Astrocyte of the cerebellum (primary cell): ENCODE results near the gene CHL1.

Experiments
- DNase-seq: peaks from one replicate; pipeline ENCODE4 v3.0.0-alpha.2; 2011; ENCODE audit warnings: low read depth
- H3K4me3 ChIP-seq: 2 replicates; pipeline ENCODE4 v1.5.1; 2011; ENCODE audit warnings: mild to moderate bottlenecking, low read depth, low read length, moderate library complexity
- in situ Hi-C: cut with HindIII; loops from 2 replicates; pipeline ENCODE4 v1.10.0; 2017; ENCODE audit warnings: low sequenced_read_pairs
- TF ChIP-seq, protein P1 (sequence below): IDR thresholded peaks from 2 replicates; pipeline ENCODE4 v1.5.1; 2012; ENCODE audit warnings: low read length, low read depth, moderate library complexity, mild to moderate bottlenecking; ENCODE audit errors: missing control alignments

CHL1 gene

DNA sequence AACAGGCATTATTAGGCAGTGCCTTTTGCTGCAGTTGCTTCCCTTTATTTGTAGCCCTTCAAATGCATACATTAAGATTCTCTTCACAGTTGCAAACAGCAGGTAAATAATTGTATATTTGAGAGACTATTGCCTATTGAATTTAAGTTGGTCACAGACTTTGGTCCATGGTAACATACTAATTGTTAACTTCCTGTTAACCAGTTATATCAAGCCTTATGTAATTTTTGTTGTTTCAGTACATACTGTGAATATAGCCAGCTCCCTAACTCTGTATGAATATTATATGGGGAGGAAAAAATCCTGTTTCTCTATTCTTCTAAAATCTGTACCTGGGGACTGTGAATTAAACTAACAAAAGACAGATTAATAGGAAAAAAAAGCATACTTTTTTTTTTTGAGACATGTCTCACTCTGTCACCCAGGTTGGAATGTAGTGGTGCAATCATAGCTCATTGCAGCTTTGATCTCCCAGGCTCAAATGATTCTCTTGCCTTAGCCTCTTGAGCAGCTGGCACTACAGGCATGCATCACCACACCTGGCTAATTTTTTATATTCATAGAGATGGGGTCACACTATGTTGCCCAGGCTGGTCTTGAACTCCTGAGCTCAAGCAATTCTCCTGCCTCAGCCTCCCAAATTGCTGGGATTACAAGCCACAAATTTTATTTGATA, 53.2 kb downstream of the CHL1 start:
- TF ChIP-seq, protein P1, sequence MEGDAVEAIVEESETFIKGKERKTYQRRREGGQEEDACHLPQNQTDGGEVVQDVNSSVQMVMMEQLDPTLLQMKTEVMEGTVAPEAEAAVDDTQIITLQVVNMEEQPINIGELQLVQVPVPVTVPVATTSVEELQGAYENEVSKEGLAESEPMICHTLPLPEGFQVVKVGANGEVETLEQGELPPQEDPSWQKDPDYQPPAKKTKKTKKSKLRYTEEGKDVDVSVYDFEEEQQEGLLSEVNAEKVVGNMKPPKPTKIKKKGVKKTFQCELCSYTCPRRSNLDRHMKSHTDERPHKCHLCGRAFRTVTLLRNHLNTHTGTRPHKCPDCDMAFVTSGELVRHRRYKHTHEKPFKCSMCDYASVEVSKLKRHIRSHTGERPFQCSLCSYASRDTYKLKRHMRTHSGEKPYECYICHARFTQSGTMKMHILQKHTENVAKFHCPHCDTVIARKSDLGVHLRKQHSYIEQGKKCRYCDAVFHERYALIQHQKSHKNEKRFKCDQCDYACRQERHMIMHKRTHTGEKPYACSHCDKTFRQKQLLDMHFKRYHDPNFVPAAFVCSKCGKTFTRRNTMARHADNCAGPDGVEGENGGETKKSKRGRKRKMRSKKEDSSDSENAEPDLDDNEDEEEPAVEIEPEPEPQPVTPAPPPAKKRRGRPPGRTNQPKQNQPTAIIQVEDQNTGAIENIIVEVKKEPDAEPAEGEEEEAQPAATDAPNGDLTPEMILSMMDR = no peak
- in situ Hi-C loops = no loop called here
- DNase-seq = no peak
- H3K4me3 ChIP-seq = no peak overlapping the region

DNA sequence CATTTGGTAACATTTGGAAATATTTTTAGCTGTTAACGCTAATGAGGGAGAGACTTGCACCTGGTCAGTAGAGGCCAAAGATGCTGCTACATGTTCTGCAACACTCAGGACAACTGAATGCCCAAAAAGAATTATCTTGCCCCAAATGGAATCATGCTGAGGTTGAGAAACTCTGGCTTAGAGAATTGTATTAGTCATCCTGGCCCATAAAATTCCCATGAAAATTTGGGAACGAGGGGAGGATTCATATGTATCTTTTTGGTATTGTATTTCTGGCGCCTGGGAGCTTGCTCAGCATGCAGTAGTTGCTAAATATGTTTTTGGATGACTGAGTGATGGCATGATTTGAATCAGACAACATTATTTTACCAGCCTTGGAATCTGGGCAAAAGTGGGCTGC, 59.9 kb downstream of the CHL1 start:
- TF ChIP-seq, protein P1 = no peak
- in situ Hi-C loops = loop anchor here (5.0 kb wide), 1 partner anchor 101 kb away; no protein-coding TSS in a partner anchor
- no peak for DNase-seq
- no peak overlapping the region for H3K4me3 ChIP-seq

DNA sequence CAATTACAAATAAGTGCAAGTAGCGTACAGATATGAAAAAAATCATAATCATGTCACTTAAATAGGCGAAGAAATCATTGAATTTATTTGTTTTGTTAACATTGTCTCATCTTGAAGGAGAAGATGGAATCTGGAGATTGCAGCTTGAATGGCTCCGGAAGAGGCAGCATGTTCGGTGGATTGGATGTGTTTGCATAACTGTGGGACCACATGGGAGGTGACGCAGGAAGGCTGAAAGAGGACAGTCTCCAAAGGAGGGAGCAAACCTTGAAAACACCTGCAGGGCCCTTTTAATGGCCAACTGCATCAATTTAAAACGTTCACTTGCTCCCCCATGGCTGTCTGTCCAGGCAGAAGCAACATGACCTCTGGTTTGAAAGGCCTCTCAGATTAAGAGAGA, 61.3 kb downstream of the CHL1 start:
- in situ Hi-C loops = loop anchor here (5.0 kb wide), 1 partner anchor 99 kb away; no protein-coding TSS in a partner anchor

DNA sequence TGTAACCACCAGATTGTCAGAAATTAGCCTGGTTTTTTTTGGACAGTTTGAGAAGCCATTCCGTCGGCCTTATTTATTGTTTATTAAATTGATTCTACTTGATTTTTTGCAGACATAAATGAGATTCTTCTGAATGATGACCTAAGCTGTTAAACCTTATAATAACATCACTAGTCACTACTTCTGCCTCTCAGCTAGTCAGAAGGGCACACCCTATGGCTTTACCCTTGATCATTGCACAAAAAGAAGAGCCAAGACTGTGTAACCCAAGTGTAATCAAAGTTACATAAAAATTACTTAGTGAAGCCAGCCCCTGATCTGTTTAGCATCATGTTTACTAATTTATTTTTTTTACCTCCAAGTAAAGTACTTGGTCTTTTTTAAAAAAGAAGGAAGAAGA, 64.3 kb downstream of the CHL1 start:
- TF ChIP-seq, protein P1 = no peak
- no peak for DNase-seq
- in situ Hi-C loops = no loop called here
- no peak overlapping the region for H3K4me3 ChIP-seq

More for the DNA sequence above, 61.3 kb downstream of the CHL1 start:
- no peak overlapping the region for H3K4me3 ChIP-seq
- DNase-seq = no peak
- TF ChIP-seq, protein P1 = no peak

DNA sequence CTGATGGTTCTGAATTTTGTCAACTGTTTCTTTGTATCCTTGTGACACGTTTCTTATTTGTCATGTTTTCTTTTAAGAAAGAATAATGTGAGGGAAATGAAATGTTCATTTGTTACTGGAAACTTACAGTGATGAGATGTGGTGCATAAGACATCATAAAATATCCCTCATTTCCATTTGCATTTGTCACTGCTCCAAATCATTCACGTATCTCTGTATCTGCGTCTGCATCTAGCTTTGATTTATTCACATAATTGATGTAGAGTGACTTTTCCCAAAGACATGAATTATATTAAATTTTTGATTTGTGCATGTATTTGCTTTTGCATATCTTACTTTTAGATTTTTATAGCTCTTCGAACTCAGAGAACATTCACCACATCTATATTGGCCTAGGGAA, 66.8 kb downstream of the CHL1 start:
- TF ChIP-seq, protein P1 = no peak
- H3K4me3 ChIP-seq = no peak overlapping the region
- no peak for DNase-seq
- in situ Hi-C loops = no loop called here

DNA sequence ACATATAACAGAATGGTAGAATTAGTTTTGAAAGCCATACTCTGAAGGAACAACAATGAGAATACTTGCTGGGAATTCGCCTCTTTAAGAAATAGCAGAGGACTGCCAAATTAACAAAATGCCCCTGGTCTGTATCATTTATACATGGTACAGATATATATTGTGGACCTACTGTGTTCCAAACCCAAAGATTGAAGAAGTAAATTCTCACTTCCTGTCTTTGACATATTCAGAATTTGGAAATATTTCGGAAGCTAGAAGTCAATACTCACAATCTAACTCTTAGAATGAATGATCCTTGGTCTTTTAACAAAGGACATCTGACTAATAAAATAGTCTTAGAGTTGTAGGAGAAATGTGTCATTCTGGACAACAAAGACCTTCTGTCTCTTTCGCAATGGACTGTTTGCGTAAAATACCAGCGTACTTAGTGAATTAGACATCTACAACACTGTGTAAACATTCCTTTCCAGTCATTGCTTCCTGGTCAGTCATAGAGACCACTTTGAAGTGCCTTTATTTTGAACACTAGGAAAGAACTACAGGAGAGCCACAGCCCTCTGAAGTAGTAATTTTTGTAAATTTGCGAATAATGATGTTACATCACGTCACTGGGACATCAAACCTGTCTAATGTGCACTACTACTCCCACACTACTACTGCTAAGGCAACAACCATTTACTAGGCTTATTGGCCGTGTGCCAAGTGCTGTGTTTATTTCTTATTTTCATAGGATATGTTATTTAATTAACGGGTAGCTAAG, 68.0 kb downstream of the CHL1 start:
- peak; percentile 85 for DNase-seq
- TF ChIP-seq, protein P1 = no peak

More for the DNA sequence above, 68.0 kb downstream of the CHL1 start:
- no peak overlapping the region for H3K4me3 ChIP-seq
- in situ Hi-C loops = no loop called here
